GM15510 (cell line): Measurements from ENCODE around the gene POLR2E.

ENCODE experiments used
- POLR2A ChIP-seq: IDR thresholded peaks from 3 replicates; pipeline ENCODE4 v1.6.1; 2011; ENCODE audit warnings: borderline replicate concordance; ENCODE audit not compliant: insufficient read length; ENCODE audit errors: extremely low read depth

POLR2E gene

GRCh38 chr19:1098177-1099051 lies 3.2 kb upstream of the POLR2E start:
- TF ChIP-seq POLR2A, result no peak

- TF ChIP-seq POLR2A, result no peak
These were observed 2.6 kb upstream of the POLR2E start for GRCh38 chr19:1097810-1098176.

- no peak for TF ChIP-seq POLR2A
These were observed 559 bp downstream of the POLR2E start for GRCh38 chr19:1094655-1094977.

GRCh38 chr19:1093811-1094553 lies 1.2 kb downstream of the POLR2E start:
- TF ChIP-seq POLR2A, result no peak

- no peak for TF ChIP-seq POLR2A
These were observed 1.8 kb downstream of the POLR2E start for GRCh38 chr19:1093330-1093729.

GRCh38 chr19:1091544-1092175 lies 3.5 kb downstream of the POLR2E start:
- TF ChIP-seq POLR2A, result no peak

- no peak for TF ChIP-seq POLR2A
These were observed 4.2 kb downstream of the POLR2E start for GRCh38 chr19:1090731-1091543.

- TF ChIP-seq POLR2A, result no peak
These were observed 5.3 kb downstream of the POLR2E start for GRCh38 chr19:1089891-1090290.

GRCh38 chr19:1089126-1089771 lies 5.9 kb downstream of the POLR2E start:
- no peak for TF ChIP-seq POLR2A

GRCh38 chr19:1088416-1089010 lies 6.7 kb downstream of the POLR2E start:
- TF ChIP-seq POLR2A, result peak; percentile 36

GRCh38 chr19:1087813-1088415 lies 7.3 kb downstream of the POLR2E start:
- peak; percentile 14 for TF ChIP-seq POLR2A

- no peak for TF ChIP-seq POLR2A
These were observed 8.6 kb downstream of the POLR2E start for GRCh38 chr19:1086613-1087012.

- TF ChIP-seq POLR2A, result peak; percentile 20
These were observed 9.3 kb downstream of the POLR2E start for GRCh38 chr19:1085676-1086442.
